ENCODE data around the gene ABCF1. TPM values are rescaled to one million over a fixed set of nuclear protein-coding genes. Genes with fewer than 3 reads are reported as not detected.
A peak's percentile ranks its signal among the peaks of the same experiment; 100 is the strongest.

The ABCF1 gene
- total and polyA plus RNA-seq, 2 donors (not counting 1 experiment from before 2014, with no cell fraction given) = 35.5 to 49.2 TPM

GRCh38 chr6:30555816-30556065 lies 15.5 kb upstream of the ABCF1 start:
- H3K9me3 ChIP-seq (ENCODE audit: control insufficient read depth, insufficient read depth, low read depth, low read length) = no peaks in the 10 kb centered on the region
- no peak for DNase-seq (ENCODE audit: low read depth in 2 of 2)
- H3K4me1 ChIP-seq (ENCODE audit: control insufficient read depth, extremely low read depth, insufficient read depth, low read length) = no peaks in the 10 kb centered on the region
- H4K20me1 ChIP-seq (ENCODE audit: control insufficient read depth, extremely low read depth, insufficient read depth, low read length) = no peaks in the 10 kb centered on the region
- no peaks in the 10 kb centered on the region for H3K27me3 ChIP-seq (ENCODE audit: control insufficient read depth, insufficient read depth, low read length)
- H3K36me3 ChIP-seq (ENCODE audit: control insufficient read depth, insufficient read depth, low read length) = peaks cover 18% of the 10 kb centered on the region
- peak overlapping the region; percentile 98 for H3K9ac ChIP-seq (ENCODE audit: insufficient read depth, low read length)
- TF ChIP-seq, protein P1, sequence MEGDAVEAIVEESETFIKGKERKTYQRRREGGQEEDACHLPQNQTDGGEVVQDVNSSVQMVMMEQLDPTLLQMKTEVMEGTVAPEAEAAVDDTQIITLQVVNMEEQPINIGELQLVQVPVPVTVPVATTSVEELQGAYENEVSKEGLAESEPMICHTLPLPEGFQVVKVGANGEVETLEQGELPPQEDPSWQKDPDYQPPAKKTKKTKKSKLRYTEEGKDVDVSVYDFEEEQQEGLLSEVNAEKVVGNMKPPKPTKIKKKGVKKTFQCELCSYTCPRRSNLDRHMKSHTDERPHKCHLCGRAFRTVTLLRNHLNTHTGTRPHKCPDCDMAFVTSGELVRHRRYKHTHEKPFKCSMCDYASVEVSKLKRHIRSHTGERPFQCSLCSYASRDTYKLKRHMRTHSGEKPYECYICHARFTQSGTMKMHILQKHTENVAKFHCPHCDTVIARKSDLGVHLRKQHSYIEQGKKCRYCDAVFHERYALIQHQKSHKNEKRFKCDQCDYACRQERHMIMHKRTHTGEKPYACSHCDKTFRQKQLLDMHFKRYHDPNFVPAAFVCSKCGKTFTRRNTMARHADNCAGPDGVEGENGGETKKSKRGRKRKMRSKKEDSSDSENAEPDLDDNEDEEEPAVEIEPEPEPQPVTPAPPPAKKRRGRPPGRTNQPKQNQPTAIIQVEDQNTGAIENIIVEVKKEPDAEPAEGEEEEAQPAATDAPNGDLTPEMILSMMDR (conservative IDR thresholded peaks at IDR 0.05 in 1 of 2, IDR thresholded peaks at IDR 0.05 in 1 of 2; ENCODE audit: low read depth in 1 of 2, low read length in 2 of 2) = no peak
- H3K4me2 ChIP-seq (ENCODE audit: extremely low read depth, insufficient read depth, low read length) = peak overlapping the region; percentile 82
- H3K4me3 ChIP-seq (replicated peaks in 1 of 4; ENCODE audit: control extremely low read depth in 1 of 4, insufficient read depth in 1 of 4, low read depth in 3 of 4, low read length in 4 of 4) = peak overlapping the region; percentile 89 to 100 (median 93)
- H3K27ac ChIP-seq (ENCODE audit: insufficient read depth, low read length) = peak overlapping the region; percentile 99
- peaks cover 16% of the 10 kb centered on the region for H3K79me2 ChIP-seq (ENCODE audit: control insufficient read depth, insufficient read depth, low read length)
- peak overlapping the region; percentile 85 for H2AFZ ChIP-seq (ENCODE audit: low read length)

GRCh38 chr6:30556066-30556905 lies 15.0 kb upstream of the ABCF1 start, which contains the start of gene GNL1:
Gene GNL1 (minus strand): TSS chr6:30556489. CDS start chr6:30556203, 286 bp downstream.
- Histone ChIP-seq H3K27ac (ENCODE audit: insufficient read depth, low read length) (peak within 1 kb of the TSS; percentile 99), H3K27me3 (ENCODE audit: control insufficient read depth, insufficient read depth, low read length) (no peaks in the 10 kb centered on the region), H3K4me1 (ENCODE audit: control insufficient read depth, extremely low read depth, insufficient read depth, low read length) (no peaks in the 10 kb centered on the region), H3K9ac (ENCODE audit: insufficient read depth, low read length) (peak within 1 kb of the TSS; percentile 98), H3K79me2 (ENCODE audit: control insufficient read depth, insufficient read depth, low read length) (peaks cover 16% of the 10 kb centered on the region), H3K4me3 (replicated peaks in 1 of 4; ENCODE audit: control extremely low read depth in 1 of 4, insufficient read depth in 1 of 4, low read depth in 3 of 4, low read length in 4 of 4) (peak within 1 kb of the TSS; percentile 89 to 100 (median 93)), H2AFZ (ENCODE audit: low read length) (peak within 1 kb of the TSS; percentile 85), H3K4me2 (ENCODE audit: extremely low read depth, insufficient read depth, low read length) (peak within 1 kb of the TSS; percentile 93), H3K36me3 (ENCODE audit: control insufficient read depth, insufficient read depth, low read length) (peaks cover 15% of the 10 kb centered on the region), H4K20me1 (ENCODE audit: control insufficient read depth, extremely low read depth, insufficient read depth, low read length) (no peaks in the 10 kb centered on the region), H3K9me3 (ENCODE audit: control insufficient read depth, insufficient read depth, low read depth, low read length) (no peaks in the 10 kb centered on the region)
- TF ChIP-seq, protein P1 (conservative IDR thresholded peaks at IDR 0.05 in 1 of 2, IDR thresholded peaks at IDR 0.05 in 1 of 2; ENCODE audit: low read depth in 1 of 2, low read length in 2 of 2) = no peak
- TF ChIP-seq EZH2 (IDR thresholded peaks at IDR 0.05; ENCODE audit: low read length, missing control alignments) = no peak
- peak; percentile 85 to 91 for DNase-seq (ENCODE audit: low read depth in 2 of 2)

- TF ChIP-seq, protein P1 (conservative IDR thresholded peaks at IDR 0.05 in 1 of 2, IDR thresholded peaks at IDR 0.05 in 1 of 2; ENCODE audit: low read depth in 1 of 2, low read length in 2 of 2) = no peak
- TF ChIP-seq EZH2 (IDR thresholded peaks at IDR 0.05; ENCODE audit: low read length, missing control alignments) = no peak
- H4K20me1 ChIP-seq (ENCODE audit: control insufficient read depth, extremely low read depth, insufficient read depth, low read length) = no peaks in the 10 kb centered on the region
- H3K9ac ChIP-seq (ENCODE audit: insufficient read depth, low read length) = peak within 1 kb of the TSS; percentile 98
- peaks cover 15% of the 10 kb centered on the region for H3K36me3 ChIP-seq (ENCODE audit: control insufficient read depth, insufficient read depth, low read length)
- DNase-seq (ENCODE audit: low read depth in 2 of 2) = peak; percentile 84 to 94
- H3K79me2 ChIP-seq (ENCODE audit: control insufficient read depth, insufficient read depth, low read length) = peaks cover 16% of the 10 kb centered on the region
- H3K4me2 ChIP-seq (ENCODE audit: extremely low read depth, insufficient read depth, low read length) = peak within 1 kb of the TSS; percentile 93
- H3K9me3 ChIP-seq (ENCODE audit: control insufficient read depth, insufficient read depth, low read depth, low read length) = no peaks in the 10 kb centered on the region
- H3K27ac ChIP-seq (ENCODE audit: insufficient read depth, low read length) = peak within 1 kb of the TSS; percentile 99
- H3K4me1 ChIP-seq (ENCODE audit: control insufficient read depth, extremely low read depth, insufficient read depth, low read length) = no peaks in the 10 kb centered on the region
- H3K4me3 ChIP-seq (replicated peaks in 1 of 4; ENCODE audit: control extremely low read depth in 1 of 4, insufficient read depth in 1 of 4, low read depth in 3 of 4, low read length in 4 of 4) = peak within 1 kb of the TSS; percentile 89 to 100 (median 93)
- peak within 1 kb of the TSS; percentile 74 for H2AFZ ChIP-seq (ENCODE audit: low read length)
- no peaks in the 10 kb centered on the region for H3K27me3 ChIP-seq (ENCODE audit: control insufficient read depth, insufficient read depth, low read length)
Measured at GRCh38 chr6:30556906-30557682, 14.1 kb upstream of the ABCF1 start, which contains the start of gene PRR3. Gene PRR3 (plus strand): TSS chr6:30557295. CDS start chr6:30557345, 50 bp downstream.
